GM23338 (cell line): Measurements from ENCODE around the gene TYW1B.
"Not testable (repeated sequence)": the region's sequence is repeated elsewhere in the genome, so short reads cannot be mapped to it uniquely, and the experiment has no call there.

Experiments
- CREB1 ChIP-seq: fragments of 250-450 bp; sonication (Bioruptor Pico); IDR thresholded peaks from 2 replicates; pipeline ENCODE4 v1.5.0; 2020; ENCODE audit warnings: low read depth, mild to moderate bottlenecking, moderate library complexity
- EZH2 ChIP-seq: fragments of 200-600 bp; sonication (generic); IDR thresholded peaks from one replicate; pipeline ENCODE4 v1.8.0; 2017; ENCODE audit warnings: antibody characterized with exemption, mild to moderate bottlenecking, low read depth; ENCODE audit not compliant: unreplicated experiment
- EZH2phosphoT487 ChIP-seq: fragments of 200-600 bp; sonication (generic); IDR thresholded peaks from one replicate; pipeline ENCODE4 v1.8.1; 2018; ENCODE audit warnings: antibody characterized with exemption; ENCODE audit not compliant: unreplicated experiment
- JUNB ChIP-seq: IDR thresholded peaks from one replicate; pipeline ENCODE4 v1.6.1; 2016; ENCODE audit warnings: antibody characterized with exemption; ENCODE audit not compliant: unreplicated experiment
- POLR2AphosphoS5 ChIP-seq: IDR thresholded peaks from 2 replicates; pipeline ENCODE4 v1.6.1; 2016; ENCODE audit warnings: antibody characterized with exemption, low read depth
- TF ChIP-seq, protein P1 (sequence below), 2 experiments: fragments of 200-600 bp in 1 of 2; sonication (generic) in 1 of 2; conservative IDR thresholded peaks; 2 replicates each; pipeline versions ENCODE4 v1.5.1 to v1.6.1; 2016 to 2017; ENCODE audit warnings: antibody characterized with exemption in 2 of 2, low read depth in 2 of 2, mild to moderate bottlenecking in 2 of 2, moderate library complexity in 1 of 2
- TF ChIP-seq, protein P2 (sequence below): fragments of 250-450 bp; sonication (Bioruptor Pico); IDR thresholded peaks from 2 replicates; pipeline ENCODE4 v1.5.0; 2020; ENCODE audit warnings: mild to moderate bottlenecking, moderate library complexity
- TF ChIP-seq, protein P3 (sequence below): IDR thresholded peaks from 2 replicates; pipeline ENCODE4 v1.6.1; 2016; ENCODE audit warnings: antibody characterized with exemption
- TF ChIP-seq, protein P4 (sequence below): IDR thresholded peaks from one replicate; pipeline ENCODE4 v1.6.1; 2018; ENCODE audit warnings: antibody characterized with exemption; ENCODE audit not compliant: unreplicated experiment

DNA sequence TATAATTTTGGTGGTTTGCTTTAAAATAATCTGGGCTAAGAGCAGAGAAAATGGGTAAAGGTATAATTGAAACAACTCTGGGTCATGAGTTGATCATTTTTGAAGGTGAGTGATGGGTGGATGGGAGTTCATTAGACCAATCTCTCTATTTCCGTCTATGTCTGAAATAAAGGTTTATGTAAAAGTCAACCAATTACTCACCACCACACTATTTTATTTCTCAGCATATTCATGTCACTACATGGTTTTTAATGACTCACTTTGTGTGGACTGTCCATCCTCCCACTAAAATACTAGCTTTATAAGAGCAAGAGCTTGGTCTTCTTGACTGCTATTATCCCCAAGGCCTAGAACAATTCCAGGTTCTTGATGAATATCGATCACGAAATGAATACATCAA lies 199.6 kb downstream of the TYW1B start:
- TF ChIP-seq, protein P1, sequence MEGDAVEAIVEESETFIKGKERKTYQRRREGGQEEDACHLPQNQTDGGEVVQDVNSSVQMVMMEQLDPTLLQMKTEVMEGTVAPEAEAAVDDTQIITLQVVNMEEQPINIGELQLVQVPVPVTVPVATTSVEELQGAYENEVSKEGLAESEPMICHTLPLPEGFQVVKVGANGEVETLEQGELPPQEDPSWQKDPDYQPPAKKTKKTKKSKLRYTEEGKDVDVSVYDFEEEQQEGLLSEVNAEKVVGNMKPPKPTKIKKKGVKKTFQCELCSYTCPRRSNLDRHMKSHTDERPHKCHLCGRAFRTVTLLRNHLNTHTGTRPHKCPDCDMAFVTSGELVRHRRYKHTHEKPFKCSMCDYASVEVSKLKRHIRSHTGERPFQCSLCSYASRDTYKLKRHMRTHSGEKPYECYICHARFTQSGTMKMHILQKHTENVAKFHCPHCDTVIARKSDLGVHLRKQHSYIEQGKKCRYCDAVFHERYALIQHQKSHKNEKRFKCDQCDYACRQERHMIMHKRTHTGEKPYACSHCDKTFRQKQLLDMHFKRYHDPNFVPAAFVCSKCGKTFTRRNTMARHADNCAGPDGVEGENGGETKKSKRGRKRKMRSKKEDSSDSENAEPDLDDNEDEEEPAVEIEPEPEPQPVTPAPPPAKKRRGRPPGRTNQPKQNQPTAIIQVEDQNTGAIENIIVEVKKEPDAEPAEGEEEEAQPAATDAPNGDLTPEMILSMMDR (conservative IDR thresholded peaks at IDR 0.05; ENCODE audit: low read depth in 2 of 2) = not testable (repeated sequence)
- not testable (repeated sequence) for TF ChIP-seq POLR2AphosphoS5, JUNB, EZH2, CREB1, EZH2phosphoT487
- TF ChIP-seq, protein P2, sequence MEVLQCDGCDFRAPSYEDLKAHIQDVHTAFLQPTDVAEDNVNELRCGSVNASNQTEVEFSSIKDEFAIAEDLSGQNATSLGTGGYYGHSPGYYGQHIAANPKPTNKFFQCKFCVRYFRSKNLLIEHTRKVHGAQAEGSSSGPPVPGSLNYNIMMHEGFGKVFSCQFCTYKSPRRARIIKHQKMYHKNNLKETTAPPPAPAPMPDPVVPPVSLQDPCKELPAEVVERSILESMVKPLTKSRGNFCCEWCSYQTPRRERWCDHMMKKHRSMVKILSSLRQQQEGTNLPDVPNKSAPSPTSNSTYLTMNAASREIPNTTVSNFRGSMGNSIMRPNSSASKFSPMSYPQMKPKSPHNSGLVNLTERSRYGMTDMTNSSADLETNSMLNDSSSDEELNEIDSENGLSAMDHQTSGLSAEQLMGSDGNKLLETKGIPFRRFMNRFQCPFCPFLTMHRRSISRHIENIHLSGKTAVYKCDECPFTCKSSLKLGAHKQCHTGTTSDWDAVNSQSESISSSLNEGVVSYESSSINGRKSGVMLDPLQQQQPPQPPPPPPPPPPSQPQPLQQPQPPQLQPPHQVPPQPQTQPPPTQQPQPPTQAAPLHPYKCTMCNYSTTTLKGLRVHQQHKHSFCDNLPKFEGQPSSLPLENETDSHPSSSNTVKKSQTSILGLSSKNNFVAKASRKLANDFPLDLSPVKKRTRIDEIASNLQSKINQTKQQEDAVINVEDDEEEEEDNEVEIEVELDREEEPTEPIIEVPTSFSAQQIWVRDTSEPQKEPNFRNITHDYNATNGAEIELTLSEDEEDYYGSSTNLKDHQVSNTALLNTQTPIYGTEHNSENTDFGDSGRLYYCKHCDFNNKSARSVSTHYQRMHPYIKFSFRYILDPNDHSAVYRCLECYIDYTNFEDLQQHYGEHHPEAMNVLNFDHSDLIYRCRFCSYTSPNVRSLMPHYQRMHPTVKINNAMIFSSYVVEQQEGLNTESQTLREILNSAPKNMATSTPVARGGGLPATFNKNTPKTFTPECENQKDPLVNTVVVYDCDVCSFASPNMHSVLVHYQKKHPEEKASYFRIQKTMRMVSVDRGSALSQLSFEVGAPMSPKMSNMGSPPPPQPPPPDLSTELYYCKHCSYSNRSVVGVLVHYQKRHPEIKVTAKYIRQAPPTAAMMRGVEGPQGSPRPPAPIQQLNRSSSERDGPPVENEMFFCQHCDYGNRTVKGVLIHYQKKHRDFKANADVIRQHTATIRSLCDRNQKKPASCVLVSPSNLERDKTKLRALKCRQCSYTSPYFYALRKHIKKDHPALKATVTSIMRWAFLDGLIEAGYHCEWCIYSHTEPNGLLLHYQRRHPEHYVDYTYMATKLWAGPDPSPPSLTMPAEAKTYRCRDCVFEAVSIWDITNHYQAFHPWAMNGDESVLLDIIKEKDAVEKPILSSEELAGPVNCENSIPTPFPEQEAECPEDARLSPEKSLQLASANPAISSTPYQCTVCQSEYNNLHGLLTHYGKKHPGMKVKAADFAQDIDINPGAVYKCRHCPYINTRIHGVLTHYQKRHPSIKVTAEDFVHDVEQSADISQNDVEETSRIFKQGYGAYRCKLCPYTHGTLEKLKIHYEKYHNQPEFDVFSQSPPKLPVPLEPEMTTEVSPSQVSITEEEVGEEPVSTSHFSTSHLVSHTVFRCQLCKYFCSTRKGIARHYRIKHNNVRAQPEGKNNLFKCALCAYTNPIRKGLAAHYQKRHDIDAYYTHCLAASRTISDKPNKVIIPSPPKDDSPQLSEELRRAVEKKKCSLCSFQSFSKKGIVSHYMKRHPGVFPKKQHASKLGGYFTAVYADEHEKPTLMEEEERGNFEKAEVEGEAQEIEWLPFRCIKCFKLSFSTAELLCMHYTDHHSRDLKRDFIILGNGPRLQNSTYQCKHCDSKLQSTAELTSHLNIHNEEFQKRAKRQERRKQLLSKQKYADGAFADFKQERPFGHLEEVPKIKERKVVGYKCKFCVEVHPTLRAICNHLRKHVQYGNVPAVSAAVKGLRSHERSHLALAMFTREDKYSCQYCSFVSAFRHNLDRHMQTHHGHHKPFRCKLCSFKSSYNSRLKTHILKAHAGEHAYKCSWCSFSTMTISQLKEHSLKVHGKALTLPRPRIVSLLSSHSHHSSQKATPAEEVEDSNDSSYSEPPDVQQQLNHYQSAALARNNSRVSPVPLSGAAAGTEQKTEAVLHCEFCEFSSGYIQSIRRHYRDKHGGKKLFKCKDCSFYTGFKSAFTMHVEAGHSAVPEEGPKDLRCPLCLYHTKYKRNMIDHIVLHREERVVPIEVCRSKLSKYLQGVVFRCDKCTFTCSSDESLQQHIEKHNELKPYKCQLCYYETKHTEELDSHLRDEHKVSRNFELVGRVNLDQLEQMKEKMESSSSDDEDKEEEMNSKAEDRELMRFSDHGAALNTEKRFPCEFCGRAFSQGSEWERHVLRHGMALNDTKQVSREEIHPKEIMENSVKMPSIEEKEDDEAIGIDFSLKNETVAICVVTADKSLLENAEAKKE = not testable (repeated sequence)
- TF ChIP-seq, protein P3, sequence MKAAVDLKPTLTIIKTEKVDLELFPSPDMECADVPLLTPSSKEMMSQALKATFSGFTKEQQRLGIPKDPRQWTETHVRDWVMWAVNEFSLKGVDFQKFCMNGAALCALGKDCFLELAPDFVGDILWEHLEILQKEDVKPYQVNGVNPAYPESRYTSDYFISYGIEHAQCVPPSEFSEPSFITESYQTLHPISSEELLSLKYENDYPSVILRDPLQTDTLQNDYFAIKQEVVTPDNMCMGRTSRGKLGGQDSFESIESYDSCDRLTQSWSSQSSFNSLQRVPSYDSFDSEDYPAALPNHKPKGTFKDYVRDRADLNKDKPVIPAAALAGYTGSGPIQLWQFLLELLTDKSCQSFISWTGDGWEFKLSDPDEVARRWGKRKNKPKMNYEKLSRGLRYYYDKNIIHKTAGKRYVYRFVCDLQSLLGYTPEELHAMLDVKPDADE = not testable (repeated sequence)
- TF ChIP-seq, protein P4, sequence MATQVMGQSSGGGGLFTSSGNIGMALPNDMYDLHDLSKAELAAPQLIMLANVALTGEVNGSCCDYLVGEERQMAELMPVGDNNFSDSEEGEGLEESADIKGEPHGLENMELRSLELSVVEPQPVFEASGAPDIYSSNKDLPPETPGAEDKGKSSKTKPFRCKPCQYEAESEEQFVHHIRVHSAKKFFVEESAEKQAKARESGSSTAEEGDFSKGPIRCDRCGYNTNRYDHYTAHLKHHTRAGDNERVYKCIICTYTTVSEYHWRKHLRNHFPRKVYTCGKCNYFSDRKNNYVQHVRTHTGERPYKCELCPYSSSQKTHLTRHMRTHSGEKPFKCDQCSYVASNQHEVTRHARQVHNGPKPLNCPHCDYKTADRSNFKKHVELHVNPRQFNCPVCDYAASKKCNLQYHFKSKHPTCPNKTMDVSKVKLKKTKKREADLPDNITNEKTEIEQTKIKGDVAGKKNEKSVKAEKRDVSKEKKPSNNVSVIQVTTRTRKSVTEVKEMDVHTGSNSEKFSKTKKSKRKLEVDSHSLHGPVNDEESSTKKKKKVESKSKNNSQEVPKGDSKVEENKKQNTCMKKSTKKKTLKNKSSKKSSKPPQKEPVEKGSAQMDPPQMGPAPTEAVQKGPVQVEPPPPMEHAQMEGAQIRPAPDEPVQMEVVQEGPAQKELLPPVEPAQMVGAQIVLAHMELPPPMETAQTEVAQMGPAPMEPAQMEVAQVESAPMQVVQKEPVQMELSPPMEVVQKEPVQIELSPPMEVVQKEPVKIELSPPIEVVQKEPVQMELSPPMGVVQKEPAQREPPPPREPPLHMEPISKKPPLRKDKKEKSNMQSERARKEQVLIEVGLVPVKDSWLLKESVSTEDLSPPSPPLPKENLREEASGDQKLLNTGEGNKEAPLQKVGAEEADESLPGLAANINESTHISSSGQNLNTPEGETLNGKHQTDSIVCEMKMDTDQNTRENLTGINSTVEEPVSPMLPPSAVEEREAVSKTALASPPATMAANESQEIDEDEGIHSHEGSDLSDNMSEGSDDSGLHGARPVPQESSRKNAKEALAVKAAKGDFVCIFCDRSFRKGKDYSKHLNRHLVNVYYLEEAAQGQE = not testable (repeated sequence)
